Erythroblast (primary cell): ENCODE data around the gene RFC3.

Experiments
- GATA1 ChIP-seq: IDR thresholded peaks from 2 replicates; pipeline ENCODE4 v1.6.1; 2011; ENCODE audit warnings: low read depth, mild to moderate bottlenecking, control low read depth, low read length, moderate library complexity
- POLR2A ChIP-seq: IDR thresholded peaks from 2 replicates; pipeline ENCODE4 v1.6.1; 2011; ENCODE audit warnings: mild to moderate bottlenecking, low read length

- no peak for TF ChIP-seq POLR2A
- TF ChIP-seq GATA1 = no peak
Measured at GRCh38 chr13:33789066-33789606, 28.8 kb upstream of the RFC3 start.
